PC-9 (cell line): ENCODE measurements around the gene RAB25. TPM values are rescaled to one million over a fixed set of nuclear protein-coding genes. Genes with fewer than 3 reads are reported as not detected.
A peak's percentile ranks its signal among the peaks of the same experiment; 100 is the strongest.

ENCODE experiments used
- BruUV-seq: library from RNA; stranded (reverse); fragments of 400-500 nt; replicated peaks from 2 replicates; lab custom pipeline; 2021; lab: Mats Ljungman, UMichigan
- CTCF ChIA-PET: fragments of 300-600 bp; sonication (Branson Sonifier 250); formaldehyde crosslinking; loops from one replicate; lab custom pipeline; 2022; ENCODE audit warnings: antibody characterized with exemption; lab: Charles Lee
- POLR2A ChIA-PET: fragments of 300-600 bp; sonication (Branson Sonifier 250); formaldehyde crosslinking; loops from one replicate; lab custom pipeline; 2022; ENCODE audit warnings: antibody characterized with exemption; ENCODE audit not compliant: unreplicated experiment; lab: Charles Lee
- DNase-seq, 2 experiments: peaks; one replicate each; pipeline versions ENCODE4 v3.0.0 to v3.0.0-alpha.2; 2015 to 2022; ENCODE audit warnings: mixed read lengths in 1 of 2
- H2AFZ ChIP-seq: fragments of 200-600 bp; sonication (generic); 2 replicates; pipeline ENCODE4 v1.8.1; 2017; ENCODE audit warnings: antibody characterized with exemption
- H3F3A ChIP-seq: fragments of 200-600 bp; sonication (generic); 2 replicates; pipeline ENCODE4 v1.8.1; 2017; ENCODE audit warnings: antibody characterized with exemption, mild to moderate bottlenecking, low read depth; ENCODE audit not compliant: insufficient read depth
- H3K27ac ChIP-seq: fragments of 200-600 bp; sonication (generic); 2 replicates; pipeline ENCODE4 v1.6.1; 2016; ENCODE audit warnings: mixed run types
- H3K27me3 ChIP-seq: fragments of 200-600 bp; sonication (generic); 2 replicates; pipeline ENCODE4 v1.6.1; 2016; ENCODE audit warnings: low read depth, mixed run types; ENCODE audit not compliant: insufficient read depth
- H3K36me3 ChIP-seq: fragments of 200-600 bp; sonication (generic); 2 replicates; pipeline ENCODE4 v1.6.1; 2016; ENCODE audit warnings: low read depth, mixed run types
- H3K4me1 ChIP-seq: fragments of 200-600 bp; sonication (generic); replicated peaks from 2 replicates; pipeline ENCODE4 v1.6.1; 2016; ENCODE audit warnings: mixed run types; ENCODE audit not compliant: insufficient read depth
- H3K4me2 ChIP-seq: fragments of 200-600 bp; sonication (generic); 2 replicates; pipeline ENCODE4 v1.6.1; 2017; ENCODE audit warnings: mixed run types
- H3K4me3 ChIP-seq: fragments of 200-600 bp; sonication (generic); 2 replicates; pipeline ENCODE4 v1.6.1; 2016; ENCODE audit warnings: mixed run types
- H3K79me2 ChIP-seq: fragments of 200-600 bp; sonication (generic); 2 replicates; pipeline ENCODE4 v1.6.1; 2017; ENCODE audit warnings: low read depth, mixed run types
- H3K9me2 ChIP-seq: fragments of 200-600 bp; sonication (generic); 2 replicates; pipeline ENCODE4 v1.8.1; 2017; ENCODE audit warnings: mild to moderate bottlenecking; ENCODE audit not compliant: insufficient read depth
- H3K9me3 ChIP-seq: fragments of 200-600 bp; sonication (generic); 2 replicates; pipeline ENCODE4 v1.8.1; 2016; ENCODE audit warnings: low read depth; ENCODE audit not compliant: insufficient read depth
- H4K20me1 ChIP-seq: fragments of 200-600 bp; sonication (generic); 2 replicates; pipeline ENCODE4 v1.8.1; 2017; ENCODE audit not compliant: insufficient read depth
- EZH2 ChIP-seq: fragments of 200-600 bp; sonication (generic); IDR thresholded peaks from 2 replicates; pipeline ENCODE4 v1.8.0; 2017; ENCODE audit warnings: antibody characterized with exemption, low read depth
- intact Hi-C: fragments of 100-400 bp; cut with micrococcal nuclease; formaldehyde crosslinking; loops from one replicate; pipeline ENCODE4 v1.10.0; 2022; ENCODE audit not compliant: unreplicated experiment
- total RNA-seq: library from RNA; stranded (reverse); gene quantifications from 2 replicates; pipeline ENCODE4 v1.2.3, GENCODE V29; 2021
- TF ChIP-seq, protein P1 (sequence below): fragments of 200-600 bp; sonication (generic); conservative IDR thresholded peaks from 2 replicates; pipeline ENCODE4 v1.6.1; 2017; ENCODE audit warnings: mixed run types, antibody characterized with exemption, mild to moderate bottlenecking, moderate library complexity

RAB25 gene
- total RNA-seq, 1 experiment from 2014 or later: 129 TPM

DNA sequence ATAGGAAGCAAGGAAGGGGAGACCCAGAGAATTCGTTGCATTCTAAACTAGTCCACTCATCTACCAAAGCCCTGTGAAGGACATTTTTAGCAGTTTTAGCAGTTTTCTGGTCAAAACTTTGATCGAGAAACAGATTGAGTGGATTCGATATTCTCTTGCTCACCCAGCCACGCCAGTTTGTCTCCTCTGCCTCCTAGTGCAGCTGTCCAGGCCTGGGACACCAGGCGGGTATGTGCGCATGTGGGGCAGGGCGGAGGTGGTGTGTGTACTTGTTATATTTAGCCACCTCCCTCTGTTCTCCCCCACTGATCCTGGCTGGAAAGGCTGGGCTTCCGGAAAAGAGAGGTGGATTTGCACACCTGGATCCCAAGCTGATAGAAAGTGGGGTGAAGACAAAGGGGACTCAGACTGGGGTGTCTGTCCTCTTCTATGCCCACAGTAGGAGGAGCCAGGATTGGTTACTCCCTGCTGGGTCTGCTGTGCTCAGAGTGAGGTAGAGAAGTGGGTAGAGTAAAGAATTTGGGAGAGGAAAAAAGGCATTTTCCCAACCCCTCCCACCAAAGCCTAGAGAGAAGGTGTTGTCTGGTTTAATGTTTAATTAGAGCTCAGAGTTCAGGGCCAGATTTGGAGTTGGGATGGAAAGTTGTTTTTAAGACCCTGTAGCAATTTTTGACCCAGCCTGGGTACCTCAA is 57.4 kb downstream of the RAB25 start:
- DNase-seq: peak in 1 of 2 experiments; percentile 63
- H3F3A ChIP-seq: peaks cover 65% of the 10 kb centered on the region
- peaks cover 84% of the 10 kb centered on the region for H3K79me2 ChIP-seq
- no peaks in the 10 kb centered on the region for H3K27me3 ChIP-seq
- POLR2A ChIA-PET: interaction anchor here (0.6 to 0.8 kb wide), 3 partner anchors 9 to 115 kb away, joined by 3 to 10 read pairs (median 4); no protein-coding TSS in a partner anchor
- H3K36me3 ChIP-seq: peaks cover 16% of the 10 kb centered on the region; the same call in 1 of the 2 replicates
- TF ChIP-seq, protein P1, sequence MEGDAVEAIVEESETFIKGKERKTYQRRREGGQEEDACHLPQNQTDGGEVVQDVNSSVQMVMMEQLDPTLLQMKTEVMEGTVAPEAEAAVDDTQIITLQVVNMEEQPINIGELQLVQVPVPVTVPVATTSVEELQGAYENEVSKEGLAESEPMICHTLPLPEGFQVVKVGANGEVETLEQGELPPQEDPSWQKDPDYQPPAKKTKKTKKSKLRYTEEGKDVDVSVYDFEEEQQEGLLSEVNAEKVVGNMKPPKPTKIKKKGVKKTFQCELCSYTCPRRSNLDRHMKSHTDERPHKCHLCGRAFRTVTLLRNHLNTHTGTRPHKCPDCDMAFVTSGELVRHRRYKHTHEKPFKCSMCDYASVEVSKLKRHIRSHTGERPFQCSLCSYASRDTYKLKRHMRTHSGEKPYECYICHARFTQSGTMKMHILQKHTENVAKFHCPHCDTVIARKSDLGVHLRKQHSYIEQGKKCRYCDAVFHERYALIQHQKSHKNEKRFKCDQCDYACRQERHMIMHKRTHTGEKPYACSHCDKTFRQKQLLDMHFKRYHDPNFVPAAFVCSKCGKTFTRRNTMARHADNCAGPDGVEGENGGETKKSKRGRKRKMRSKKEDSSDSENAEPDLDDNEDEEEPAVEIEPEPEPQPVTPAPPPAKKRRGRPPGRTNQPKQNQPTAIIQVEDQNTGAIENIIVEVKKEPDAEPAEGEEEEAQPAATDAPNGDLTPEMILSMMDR: no peak
- TF ChIP-seq EZH2: no peak
- peak overlapping the region; percentile 100 for H3K4me3 ChIP-seq
- no TSS peak for BruUV-seq
- H3K27ac ChIP-seq: peak overlapping the region; percentile 51
- H3K4me1 ChIP-seq: peaks cover 75% of the 10 kb centered on the region
- H3K9me2 ChIP-seq: no peaks in the 10 kb centered on the region
- no peak overlapping the region for H2AFZ ChIP-seq
- peaks cover 51% of the 10 kb centered on the region for H4K20me1 ChIP-seq
- CTCF ChIA-PET: interaction anchor here (0.6 to 0.7 kb wide), 2 partner anchors 22 to 339 kb away, joined by 3 read pairs; no protein-coding TSS in a partner anchor
- intact Hi-C loops: no loop called here
- peak overlapping the region; percentile 99 for H3K4me2 ChIP-seq
- no peaks in the 10 kb centered on the region for H3K9me3 ChIP-seq

DNA sequence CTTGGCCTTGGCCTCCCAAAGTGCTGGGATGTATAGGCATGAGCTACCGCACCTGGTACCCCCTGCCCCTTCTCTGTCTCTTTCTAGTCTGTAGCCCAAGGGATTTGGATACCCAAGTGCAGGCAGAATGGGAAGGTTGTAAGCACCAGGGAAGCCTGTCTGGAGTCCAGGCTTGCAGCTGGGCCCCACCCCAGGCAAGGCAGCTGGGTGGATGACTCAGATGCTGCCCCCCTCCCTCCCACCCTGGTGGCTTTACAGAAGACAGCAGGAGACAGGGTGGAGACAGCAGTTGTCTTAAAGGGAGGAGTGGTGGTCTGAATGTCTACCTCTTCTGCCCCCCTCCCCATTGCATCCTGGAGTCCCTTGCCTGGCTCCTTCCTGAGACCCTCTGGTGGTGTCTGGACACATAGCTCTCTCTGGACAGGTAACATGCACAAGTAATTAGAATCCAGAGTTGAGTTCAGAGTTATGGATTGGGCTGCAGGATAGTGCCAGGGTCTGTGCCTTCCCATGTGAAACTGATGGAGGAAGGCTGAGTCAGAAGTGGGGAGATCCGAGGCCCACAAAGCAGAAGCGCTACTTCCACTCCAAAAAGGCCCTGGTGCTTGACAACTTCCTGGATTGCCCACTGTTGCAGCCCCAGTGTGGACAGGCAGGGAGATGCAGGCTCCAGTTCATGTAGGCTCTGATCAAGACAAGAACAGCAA is 58.7 kb downstream of the RAB25 start:
- Histone ChIP-seq H2AFZ (no peak overlapping the region), H3K27me3 (no peaks in the 10 kb centered on the region), H3K27ac (peak overlapping the region; percentile 98), H3K9me2 (no peaks in the 10 kb centered on the region), H3K4me2 (peak overlapping the region; percentile 99), H3K36me3 (peaks cover 16% of the 10 kb centered on the region; the same call in 1 of the 2 replicates), H3F3A (peaks cover 78% of the 10 kb centered on the region), H3K4me3 (peak overlapping the region; percentile 100; the same call in 1 of the 2 replicates), H4K20me1 (peaks cover 51% of the 10 kb centered on the region), H3K4me1 (peaks cover 82% of the 10 kb centered on the region), H3K9me3 (no peaks in the 10 kb centered on the region), H3K79me2 (peaks cover 92% of the 10 kb centered on the region)
- peak in 1 of 2 experiments; percentile 61 for DNase-seq
- TF ChIP-seq EZH2: no peak
- TF ChIP-seq, protein P1: no peak
- BruUV-seq: no TSS peak
- ChIA-PET CTCF (interaction anchor here (0.6 kb wide), 1 partner anchor 10 kb away, joined by 3 read pairs; no protein-coding TSS in a partner anchor), POLR2A (interaction anchor here (0.6 to 0.8 kb wide), 3 partner anchors 9 to 13 kb away, joined by 3 to 6 read pairs (median 5); no protein-coding TSS in a partner anchor)
- intact Hi-C loops: loop anchor here (10.0 kb wide), 1 partner anchor 385 kb away; the partner anchor contains the start of gene MEF2D

Other genes with a start within 250 kb of the RAB25 start
- 41.1 and 45.8 TPM in 2 replicates for gene GON4L, start 203.9 kb upstream of the RAB25 start, total RNA-seq
- 0.08 and 0.09 TPM in 2 replicates for gene SYT11, start 201.6 kb upstream of the RAB25 start, total RNA-seq
- 55.8 and 59.2 TPM in 2 replicates for gene RIT1, start 149.8 kb upstream of the RAB25 start, total RNA-seq
- gene KHDC4, start 126.7 kb upstream of the RAB25 start, total RNA-seq: 63.4 and 68.8 TPM in 2 replicates
- 0.33 TPM in 1 of 2 replicates, not detected in the other for gene RXFP4, start 119.5 kb upstream of the RAB25 start, total RNA-seq
- 85.0 and 93.9 TPM in 2 replicates for gene ARHGEF2, start 82.6 kb upstream of the RAB25 start, total RNA-seq
- gene SSR2, start 40.2 kb upstream of the RAB25 start, total RNA-seq: 152 and 196 TPM in 2 replicates
- 47.4 and 58.4 TPM in 2 replicates for gene UBQLN4, start 7.4 kb upstream of the RAB25 start, total RNA-seq
- gene LAMTOR2, start 6.4 kb upstream of the RAB25 start, total RNA-seq: 76.8 and 117 TPM in 2 replicates
- gene MEX3A, start 21.3 kb downstream of the RAB25 start, total RNA-seq: 6.6 and 7.2 TPM in 2 replicates
- 569 and 580 TPM in 2 replicates for gene LMNA, start 53.6 kb downstream of the RAB25 start, total RNA-seq
- 16.2 and 19.1 TPM in 2 replicates for gene SEMA4A, start 92.4 kb downstream of the RAB25 start, total RNA-seq
- gene SLC25A44, start 132.9 kb downstream of the RAB25 start, total RNA-seq: 12.7 and 20.2 TPM in 2 replicates
- gene PMF1, start 151.8 kb downstream of the RAB25 start, total RNA-seq: 46.0 and 50.2 TPM in 2 replicates
- gene BGLAP, start 181.0 kb downstream of the RAB25 start, total RNA-seq: 2.0 and 2.6 TPM in 2 replicates
- 12.3 and 14.1 TPM in 2 replicates for gene PAQR6, start 186.9 kb downstream of the RAB25 start, total RNA-seq
- 63.3 and 66.2 TPM in 2 replicates for gene SMG5, start 221.7 kb downstream of the RAB25 start, total RNA-seq
- gene TMEM79, start 223.2 kb downstream of the RAB25 start, total RNA-seq: 10.4 and 12.8 TPM in 2 replicates
- 27.8 and 29.2 TPM in 2 replicates for gene GLMP, start 234.5 kb downstream of the RAB25 start, total RNA-seq
- not detected in 2 replicates for gene VHLL, start 238.1 kb downstream of the RAB25 start, total RNA-seq